Lower lobe of right lung (tissue), 2 donors: ENCODE data around the gene PLCB2. TPM values are rescaled to one million over a fixed set of nuclear protein-coding genes. Genes with fewer than 3 reads are reported as not detected.

Experiments
- ATAC-seq, 2 donors: fragments of 200-7000 bp; cut with Tn5 transposase; one replicate each; pipeline ENCODE4 v1.9.1; 2020 to 2022; ENCODE audit warnings: mild to moderate bottlenecking in 2 of 2, moderate library complexity in 2 of 2
- DNase-seq: peaks from one replicate; pipeline ENCODE4 v3.0.0-alpha.2; 2020
- H3K27ac ChIP-seq: fragments of 200-600 bp; one replicate; pipeline ENCODE4 v1.8.0; 2022
- H3K27me3 ChIP-seq: fragments of 200-600 bp; one replicate; pipeline ENCODE4 v1.8.0; 2022; ENCODE audit warnings: low read depth
- H3K36me3 ChIP-seq: fragments of 200-600 bp; one replicate; pipeline ENCODE4 v1.8.0; 2022; ENCODE audit warnings: mild to moderate bottlenecking
- H3K4me1 ChIP-seq: fragments of 200-600 bp; one replicate; pipeline ENCODE4 v1.8.0; 2022
- H3K4me3 ChIP-seq: fragments of 200-600 bp; one replicate; pipeline ENCODE4 v1.8.0; 2022; ENCODE audit warnings: mild to moderate bottlenecking
- H3K9me3 ChIP-seq: fragments of 200-600 bp; one replicate; pipeline ENCODE4 v1.8.0; 2022
- CTCF ChIP-seq: fragments of 200-600 bp; IDR thresholded peaks from one replicate; pipeline ENCODE4 v1.8.0; 2022; ENCODE audit warnings: antibody characterized with exemption, mild to moderate bottlenecking
- intact Hi-C: fragments of 100-400 bp; cut with DNase I; formaldehyde crosslinking; loops from one replicate; pipeline ENCODE4 v1.11.0; 2022
- total RNA-seq: library from RNA; stranded (reverse); fragmentation: NEBNext Ultra II Directional; extraction: Animal tissue kit (Norgen Biotek cat#: 25700); gene quantifications from one replicate; pipeline ENCODE4 v1.2.1, GENCODE V29; 2021
- donor health status: DM: no; HTN: yes; CAD: no; lungs with severe emphysema.

PLCB2 gene
- total RNA-seq, 1 donor from 2014 or later, result 105 TPM

GRCh38 chr15:40275954-40276353 is 31.8 kb downstream of the PLCB2 start:
- intact Hi-C loops, result loop anchor here (10.0 kb wide), 1 partner anchor 231 kb away; no protein-coding TSS in a partner anchor
- ATAC-seq (no peak), DNase-seq (no peak)

GRCh38 chr15:40275523-40275922 is 32.2 kb downstream of the PLCB2 start:
- Histone ChIP-seq H3K4me1 (peaks cover 23% of the 10 kb centered on the region), H3K27me3 (peaks cover 30% of the 10 kb centered on the region), H3K4me3 (no peak overlapping the region), H3K36me3 (no peaks in the 10 kb centered on the region), H3K27ac (no peak overlapping the region), H3K9me3 (no peaks in the 10 kb centered on the region)
- ATAC-seq, result no peak
- no peak for TF ChIP-seq CTCF
- intact Hi-C loops, result loop anchor here (10.0 kb wide), 1 partner anchor 231 kb away; no protein-coding TSS in a partner anchor
- no peak for DNase-seq

More at GRCh38 chr15:40275954-40276353, 31.8 kb downstream of the PLCB2 start:
- H3K4me3 ChIP-seq, result no peak overlapping the region
- peaks cover 23% of the 10 kb centered on the region for H3K4me1 ChIP-seq
- peaks cover 35% of the 10 kb centered on the region for H3K27me3 ChIP-seq
- H3K36me3 ChIP-seq, result no peaks in the 10 kb centered on the region
- H3K9me3 ChIP-seq, result no peaks in the 10 kb centered on the region
- no peak for TF ChIP-seq CTCF
- no peak overlapping the region for H3K27ac ChIP-seq

- no peak overlapping the region for H3K4me3 ChIP-seq
- no peaks in the 10 kb centered on the region for H3K9me3 ChIP-seq
- intact Hi-C loops, result loop anchor here (5.0 to 10.0 kb wide), 2 partner anchors 57 to 230 kb away; no protein-coding TSS in a partner anchor
- no peaks in the 10 kb centered on the region for H3K36me3 ChIP-seq
- peak; percentile 85 for DNase-seq
- TF ChIP-seq CTCF, result peak; percentile 100
- peak; percentile 73 to 88 for ATAC-seq
- H3K27me3 ChIP-seq, result peaks cover 21% of the 10 kb centered on the region
- H3K4me1 ChIP-seq, result peaks cover 18% of the 10 kb centered on the region
- H3K27ac ChIP-seq, result no peak overlapping the region
Observed at GRCh38 chr15:40274350-40275274, 33.1 kb downstream of the PLCB2 start.

- Histone ChIP-seq H3K4me3 (no peak overlapping the region), H3K36me3 (no peaks in the 10 kb centered on the region), H3K27me3 (peaks cover 9% of the 10 kb centered on the region), H3K27ac (no peak overlapping the region), H3K9me3 (no peaks in the 10 kb centered on the region), H3K4me1 (peaks cover 12% of the 10 kb centered on the region)
- no peak for ATAC-seq
- intact Hi-C loops, result loop anchor here (5.0 to 10.0 kb wide), 2 partner anchors 56 to 229 kb away; no protein-coding TSS in a partner anchor
- no peak for DNase-seq
- TF ChIP-seq CTCF, result no peak
Observed at GRCh38 chr15:40273428-40273827, 34.3 kb downstream of the PLCB2 start.

GRCh38 chr15:40272485-40273056 is 35.2 kb downstream of the PLCB2 start:
- H3K4me1 ChIP-seq, result peaks cover 4% of the 10 kb centered on the region
- DNase-seq, result no peak
- ATAC-seq, result no peak

More at GRCh38 chr15:40272485-40273056, 35.2 kb downstream of the PLCB2 start:
- intact Hi-C loops, result loop anchor here (5.0 to 10.0 kb wide), 2 partner anchors 55 to 228 kb away; no protein-coding TSS in a partner anchor
- Histone ChIP-seq H3K27ac (no peak overlapping the region), H3K4me3 (no peak overlapping the region), H3K27me3 (peaks cover under 1% of the 10 kb centered on the region), H3K36me3 (no peaks in the 10 kb centered on the region), H3K9me3 (no peaks in the 10 kb centered on the region)
- no peak for TF ChIP-seq CTCF
